SK-N-DZ (cell line): ENCODE results near the gene RPL28.
A peak's percentile ranks its signal among the peaks of the same experiment; 100 is the strongest.
"Not testable (repeated sequence)": the region's sequence is repeated elsewhere in the genome, so short reads cannot be mapped to it uniquely, and the experiment has no call there.

Experiments used
- DNase-seq: peaks from one replicate; pipeline ENCODE4 v3.0.0-alpha.2; 2015; ENCODE audit warnings: low spot score

Gene RPL28

GRCh38 chr19:55447421-55448174, 61.9 kb downstream of the RPL28 start:
- DNase-seq, result peak; percentile 51

GRCh38 chr19:55448175-55448490, 62.4 kb downstream of the RPL28 start:
- not testable (repeated sequence) for DNase-seq

GRCh38 chr19:55449469-55449868, 63.7 kb downstream of the RPL28 start:
- DNase-seq, result no peak

GRCh38 chr19:55451163-55451964, 65.6 kb downstream of the RPL28 start:
- no peak for DNase-seq

GRCh38 chr19:55451965-55452748, 66.4 kb downstream of the RPL28 start:
- no peak for DNase-seq
